HG03342 (cell line): ENCODE results near the gene DNAH8.

Source experiments
- ATAC-seq: cut with Tn5 transposase; IDR thresholded peaks from one replicate; pipeline ENCODE4 v1.9.1; 2021; ENCODE audit warnings: mild to moderate bottlenecking, moderate library complexity; ENCODE audit not compliant: unreplicated experiment

Gene DNAH8

DNA sequence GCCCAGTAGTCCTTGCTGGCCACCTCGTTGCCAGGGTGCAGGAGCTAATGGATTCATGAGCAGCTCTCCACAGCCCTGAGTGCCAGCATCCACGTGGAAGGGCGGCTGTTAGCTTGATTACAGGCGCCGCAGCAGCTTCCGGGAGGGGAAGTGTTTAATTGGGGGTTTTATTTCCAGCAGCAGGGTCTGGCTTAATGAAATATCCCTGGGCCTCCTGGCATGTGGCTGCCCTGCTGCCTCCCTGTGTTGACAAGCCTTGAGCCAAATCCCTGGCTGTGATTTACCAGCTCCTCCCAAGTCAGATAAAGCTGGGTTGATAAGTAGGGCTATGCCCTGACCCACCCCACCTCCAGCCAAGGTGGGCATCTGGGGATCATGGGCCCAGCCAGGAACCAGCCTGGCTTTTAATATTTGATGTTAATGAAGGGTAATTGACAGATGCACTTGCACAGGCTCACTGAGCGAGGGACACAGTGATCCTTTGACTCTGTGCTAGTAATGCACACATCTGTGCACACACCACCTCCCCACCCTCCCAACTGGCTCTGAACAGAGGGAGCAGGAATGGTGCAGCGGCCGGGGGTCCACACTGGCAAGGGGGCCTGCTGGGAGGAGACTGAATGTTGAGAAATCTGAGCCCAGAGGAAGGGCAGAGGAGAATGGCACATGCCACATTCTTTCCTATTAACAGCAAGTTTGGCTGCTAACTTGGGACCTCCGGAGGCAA is 347.1 kb downstream of the DNAH8 start:
- ATAC-seq = no peak

DNA sequence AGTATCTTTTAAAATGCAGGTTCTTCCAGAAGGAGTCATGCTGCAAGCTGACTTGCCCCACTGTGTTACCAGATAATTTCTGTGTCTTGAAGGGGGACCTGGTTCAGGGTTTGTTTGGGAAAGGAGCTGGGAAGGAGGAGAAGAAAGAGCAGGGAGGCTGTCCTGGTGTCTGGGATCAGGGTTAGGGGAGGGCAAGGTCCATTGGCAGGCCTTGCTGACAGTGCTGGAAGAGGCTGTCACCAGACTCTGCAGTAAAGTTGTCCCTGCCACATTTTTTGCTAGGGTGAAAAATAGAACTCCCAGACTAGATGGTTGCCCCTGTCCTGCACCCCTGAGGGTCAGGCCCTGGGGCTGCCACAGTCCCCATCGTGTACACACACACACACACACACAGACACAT is 348.4 kb downstream of the DNAH8 start:
- no peak for ATAC-seq

DNA sequence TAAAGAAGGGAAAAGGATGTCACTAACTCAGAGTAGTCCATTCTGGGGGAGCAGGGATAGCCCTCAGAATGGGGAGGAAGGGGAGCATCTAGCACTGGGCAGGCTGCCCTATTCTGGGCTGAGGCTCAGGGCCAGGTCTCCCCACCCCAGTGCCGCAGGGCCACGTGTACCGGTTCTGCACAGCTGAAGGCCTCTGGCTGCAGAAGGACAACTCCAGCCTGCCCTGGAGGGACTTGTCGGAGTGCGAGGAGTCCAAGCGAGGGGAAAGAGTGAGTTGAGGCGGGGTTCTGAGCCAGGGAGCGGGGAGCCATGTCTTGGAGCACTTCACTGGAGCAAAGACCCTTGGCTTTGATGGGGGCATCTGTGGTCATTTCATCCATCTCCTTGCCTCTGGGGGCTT is 350.4 kb downstream of the DNAH8 start:
- ATAC-seq = no peak

DNA sequence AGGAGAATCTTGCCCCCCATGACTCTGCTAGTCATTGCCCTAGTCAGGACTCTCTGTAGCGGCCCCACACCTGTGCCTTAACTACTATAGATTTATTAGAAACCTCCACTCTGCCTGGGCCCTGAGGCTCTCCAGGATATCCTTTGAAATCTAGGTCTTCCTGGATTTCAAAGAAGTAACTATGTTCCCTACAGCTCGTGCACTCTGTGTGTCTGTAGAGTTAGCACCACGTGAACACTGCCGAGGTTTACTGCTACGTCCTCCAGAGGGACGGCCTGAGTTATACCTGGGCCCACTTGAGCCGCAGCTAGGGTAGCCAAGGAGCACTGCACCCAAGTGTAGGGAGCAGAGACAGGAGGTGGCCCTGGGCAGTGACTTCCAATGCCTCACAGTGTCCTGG is 353.3 kb downstream of the DNAH8 start:
- ATAC-seq = no peak

DNA sequence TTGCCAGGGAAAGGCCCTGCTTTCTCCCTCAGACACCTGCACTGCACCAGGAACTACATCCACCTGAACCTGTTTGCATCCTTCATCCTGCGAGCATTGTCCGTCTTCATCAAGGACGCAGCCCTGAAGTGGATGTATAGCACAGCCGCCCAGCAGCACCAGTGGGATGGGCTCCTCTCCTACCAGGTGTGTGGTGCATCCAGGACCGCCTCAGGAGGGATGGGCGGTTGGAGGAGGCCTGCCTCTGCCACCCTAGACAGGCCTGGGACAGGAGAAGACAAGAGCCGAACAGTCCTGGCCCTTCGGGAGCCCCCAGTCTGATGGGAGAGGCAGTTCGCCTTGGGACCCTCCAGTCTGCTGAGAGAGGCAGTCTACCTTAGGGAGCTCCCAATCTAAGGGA is 357.7 kb downstream of the DNAH8 start:
- no peak for ATAC-seq

DNA sequence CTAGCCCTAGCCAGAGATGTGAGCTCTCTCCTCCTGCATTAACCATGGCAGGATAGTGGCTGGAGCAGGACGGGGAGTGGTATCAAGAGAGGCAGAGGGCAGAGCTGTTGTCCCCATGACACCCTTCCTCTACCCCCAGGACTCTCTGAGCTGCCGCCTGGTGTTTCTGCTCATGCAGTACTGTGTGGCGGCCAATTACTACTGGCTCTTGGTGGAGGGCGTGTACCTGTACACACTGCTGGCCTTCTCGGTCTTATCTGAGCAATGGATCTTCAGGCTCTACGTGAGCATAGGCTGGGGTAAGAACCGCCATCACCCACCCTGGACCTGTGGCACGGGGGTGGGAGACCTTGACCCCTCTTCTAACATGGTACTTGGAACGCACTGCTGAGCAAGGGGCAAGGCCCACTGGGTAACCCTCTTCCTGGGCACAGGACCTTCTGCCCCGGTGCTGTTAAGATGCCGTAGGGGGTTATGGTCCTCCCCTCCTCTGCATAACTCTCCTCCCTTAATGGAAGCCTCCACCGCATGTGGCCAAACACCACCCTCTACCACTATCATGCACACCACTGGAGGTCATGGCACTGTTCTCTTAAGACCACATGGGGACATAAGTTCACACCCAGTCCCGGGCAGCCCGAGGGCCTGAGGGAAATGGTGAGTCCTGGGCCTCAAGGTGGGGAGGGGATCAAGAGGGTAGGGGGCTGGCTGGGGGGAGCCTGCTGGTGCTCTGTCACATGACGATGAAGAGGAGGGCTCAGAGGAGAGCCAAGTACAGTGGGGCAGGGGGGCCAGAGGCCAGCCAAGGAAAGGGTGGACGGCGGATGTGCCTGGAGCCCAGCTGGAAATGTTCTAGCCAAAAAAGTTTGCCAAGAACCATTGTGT is 358.6 kb downstream of the DNAH8 start:
- no peak for ATAC-seq

DNA sequence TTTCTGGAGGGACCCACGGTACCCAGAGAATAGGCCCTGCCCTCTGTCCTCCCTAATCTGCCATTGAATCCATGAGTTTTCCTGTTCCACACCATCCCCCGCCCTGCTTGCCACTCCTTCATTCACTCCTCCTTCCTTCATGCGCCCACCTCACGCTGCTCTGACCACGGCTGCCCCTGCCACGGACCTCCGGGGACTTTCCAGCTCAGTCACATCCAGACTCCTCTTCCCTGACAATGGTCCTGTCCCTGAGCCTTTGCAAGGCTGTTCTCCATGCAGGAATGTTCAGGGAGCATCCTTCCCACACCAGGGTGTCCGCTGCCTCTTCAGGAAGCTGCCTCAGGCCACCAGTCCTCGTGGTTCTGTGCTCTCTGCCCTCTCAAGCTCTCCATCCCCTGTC is 359.4 kb downstream of the DNAH8 start:
- ATAC-seq = no peak

DNA sequence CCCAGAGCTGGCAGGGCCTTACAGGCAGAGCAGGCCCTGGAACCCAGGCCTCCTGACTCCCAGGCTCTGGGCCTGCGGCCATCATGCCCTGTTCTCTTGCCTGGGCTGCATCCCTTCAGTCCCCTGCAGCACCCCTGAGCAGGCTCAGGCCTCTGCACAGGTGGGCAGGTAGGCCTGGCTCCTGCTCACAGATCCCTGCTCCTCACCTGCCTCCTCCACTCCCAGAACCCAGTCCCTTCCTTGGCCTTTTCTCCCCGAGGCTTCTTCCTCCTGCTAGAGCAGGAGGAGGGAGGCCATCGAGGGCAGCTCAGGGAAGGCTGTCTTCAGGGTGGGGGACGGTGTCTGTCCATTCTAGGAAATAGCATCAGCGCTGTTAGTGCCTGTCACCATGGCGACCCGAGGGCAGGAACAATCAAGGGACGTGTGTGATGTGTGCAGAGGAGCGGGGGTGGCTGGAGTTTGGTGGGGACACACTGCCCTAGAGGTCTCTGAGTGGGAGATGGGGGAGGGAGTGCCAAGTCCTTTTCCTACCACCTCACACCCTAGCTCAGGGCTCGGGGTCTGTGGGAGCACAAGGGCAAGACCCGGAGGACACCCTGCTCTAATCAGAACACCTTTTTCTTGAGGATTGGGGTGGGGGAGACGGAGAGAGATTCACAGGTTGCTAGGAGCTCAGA is 360.0 kb downstream of the DNAH8 start:
- no peak for ATAC-seq

DNA sequence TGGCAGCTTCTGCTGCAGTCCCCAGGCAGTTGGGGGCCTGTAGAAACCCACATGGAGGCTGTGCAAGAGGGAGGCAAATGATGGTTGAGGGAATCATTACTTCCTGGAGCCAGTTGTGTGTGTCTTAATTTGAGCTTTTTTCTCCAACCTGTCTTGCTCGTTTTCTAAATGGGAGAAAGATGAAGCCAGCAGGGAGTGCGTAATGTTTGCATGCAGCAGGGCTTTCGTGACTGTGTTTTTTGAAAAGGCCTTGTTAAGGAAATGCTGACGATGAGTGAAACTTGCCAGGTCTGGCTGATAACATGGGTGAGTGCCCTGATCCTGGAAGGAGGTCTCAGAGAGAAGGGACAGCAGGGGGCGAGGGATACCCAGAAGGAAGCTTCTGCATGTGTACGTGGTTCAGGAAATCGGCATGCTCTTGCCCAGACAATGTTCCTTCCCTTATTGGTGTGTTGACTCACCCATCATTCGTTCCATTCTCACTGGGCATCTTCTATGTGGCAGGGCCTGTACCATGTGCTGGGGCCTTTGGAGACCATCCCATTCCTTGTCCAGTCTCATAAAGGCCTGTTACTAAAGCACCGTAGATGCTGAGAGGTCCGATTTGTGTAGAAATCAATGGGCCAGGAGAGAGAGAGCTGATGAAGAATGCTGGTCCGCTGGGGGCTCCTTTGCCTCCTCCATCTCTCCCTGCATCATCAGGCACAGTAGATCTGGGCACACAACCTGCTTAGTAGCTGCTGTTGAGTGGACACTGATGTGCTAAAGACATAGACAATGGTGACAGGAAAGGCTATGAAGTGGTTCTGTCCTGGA is 360.9 kb downstream of the DNAH8 start:
- no peak for ATAC-seq

DNA sequence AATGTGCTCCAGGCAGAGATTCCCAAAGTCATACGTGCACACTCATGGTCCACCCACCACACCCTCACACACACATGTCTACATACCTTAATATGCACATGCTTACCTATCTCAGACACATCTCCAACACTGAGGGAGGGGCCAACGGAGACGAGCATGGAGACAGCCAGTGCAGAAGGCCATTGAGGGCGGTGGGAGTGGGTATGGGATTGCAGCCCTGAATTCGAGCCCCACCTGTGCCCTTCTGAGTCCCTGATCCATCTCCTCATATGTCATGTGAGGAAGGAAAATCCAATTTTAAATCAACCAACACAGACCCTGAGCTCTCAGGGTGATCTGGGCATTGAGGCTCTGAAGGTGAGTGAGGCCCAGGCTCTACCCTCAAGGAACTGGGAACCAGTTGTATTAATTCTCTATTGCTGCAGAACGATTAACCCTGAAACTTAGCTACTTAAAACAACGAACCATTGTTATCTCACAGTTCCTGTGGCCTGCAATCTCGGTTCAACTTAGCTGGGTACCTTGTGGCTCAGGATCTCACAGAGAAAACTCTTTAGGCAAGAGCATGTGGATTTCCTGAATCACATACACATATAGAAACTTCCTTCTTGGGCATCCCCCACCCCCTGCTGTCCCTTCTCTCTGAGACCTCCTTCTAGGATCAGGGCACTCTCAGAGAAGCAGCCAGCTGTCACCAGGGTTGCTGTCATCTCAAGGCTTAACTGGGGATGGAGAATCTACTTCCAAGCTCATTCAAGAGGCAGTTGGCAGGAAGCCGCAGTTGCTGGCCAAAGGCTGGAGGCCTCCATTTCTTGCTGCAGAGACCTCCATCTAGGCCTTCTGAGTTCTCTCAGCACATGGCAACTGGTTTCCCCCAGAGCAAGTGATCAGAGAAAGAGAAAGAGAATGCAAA is 361.8 kb downstream of the DNAH8 start:
- ATAC-seq = no peak

DNA sequence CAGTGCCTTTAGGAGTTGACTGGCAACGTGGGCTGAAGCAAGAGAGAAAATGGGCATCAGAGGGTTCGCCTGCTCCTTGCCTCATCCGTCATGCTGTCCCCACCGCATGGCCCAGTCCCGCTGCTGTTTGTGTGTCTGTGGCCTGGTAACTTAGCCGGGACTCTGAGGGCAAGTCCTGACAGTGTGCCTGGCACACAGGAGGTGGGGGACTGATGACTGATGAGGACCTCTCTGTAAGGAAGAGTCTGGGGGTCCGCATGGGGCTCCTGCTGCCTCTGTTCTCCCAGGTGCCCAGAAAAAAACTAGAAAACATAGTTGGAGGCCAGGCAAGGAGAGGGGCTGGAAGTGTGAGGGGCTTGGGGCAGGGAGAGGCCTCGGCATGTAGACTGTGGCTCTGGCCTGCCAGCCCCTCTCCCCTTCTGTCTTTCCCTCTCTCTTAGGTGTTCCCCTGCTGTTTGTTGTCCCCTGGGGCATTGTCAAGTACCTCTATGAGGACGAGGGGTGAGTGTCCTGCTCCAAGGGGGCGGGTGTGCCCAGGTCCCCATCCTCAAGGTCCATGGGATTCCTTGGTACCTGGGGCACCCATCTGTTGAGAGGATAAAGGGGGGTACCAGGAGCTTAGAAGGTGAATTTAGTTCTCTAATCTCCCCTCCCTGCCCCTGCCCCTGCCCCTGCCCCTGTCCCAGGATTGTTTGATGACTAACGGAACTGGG is 362.9 kb downstream of the DNAH8 start:
- no peak for ATAC-seq

DNA sequence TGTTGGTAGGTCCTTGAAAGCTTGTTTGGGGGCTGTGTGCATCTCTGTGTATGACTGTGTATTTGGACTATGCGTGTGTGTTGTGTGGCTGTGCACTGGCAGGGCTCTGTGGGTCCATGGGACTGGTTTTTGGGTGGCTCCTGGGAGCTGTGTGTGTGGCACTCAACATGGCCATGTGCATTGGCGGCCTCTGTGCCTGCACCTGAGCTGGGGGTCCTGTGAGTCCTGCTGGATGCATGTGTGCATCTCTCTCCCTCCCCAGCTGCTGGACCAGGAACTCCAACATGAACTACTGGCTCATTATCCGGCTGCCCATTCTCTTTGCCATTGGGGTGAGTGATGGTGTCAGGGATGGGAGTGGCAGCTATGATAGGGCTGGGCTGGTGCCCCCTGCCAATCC is 363.6 kb downstream of the DNAH8 start:
- ATAC-seq = no peak

DNA sequence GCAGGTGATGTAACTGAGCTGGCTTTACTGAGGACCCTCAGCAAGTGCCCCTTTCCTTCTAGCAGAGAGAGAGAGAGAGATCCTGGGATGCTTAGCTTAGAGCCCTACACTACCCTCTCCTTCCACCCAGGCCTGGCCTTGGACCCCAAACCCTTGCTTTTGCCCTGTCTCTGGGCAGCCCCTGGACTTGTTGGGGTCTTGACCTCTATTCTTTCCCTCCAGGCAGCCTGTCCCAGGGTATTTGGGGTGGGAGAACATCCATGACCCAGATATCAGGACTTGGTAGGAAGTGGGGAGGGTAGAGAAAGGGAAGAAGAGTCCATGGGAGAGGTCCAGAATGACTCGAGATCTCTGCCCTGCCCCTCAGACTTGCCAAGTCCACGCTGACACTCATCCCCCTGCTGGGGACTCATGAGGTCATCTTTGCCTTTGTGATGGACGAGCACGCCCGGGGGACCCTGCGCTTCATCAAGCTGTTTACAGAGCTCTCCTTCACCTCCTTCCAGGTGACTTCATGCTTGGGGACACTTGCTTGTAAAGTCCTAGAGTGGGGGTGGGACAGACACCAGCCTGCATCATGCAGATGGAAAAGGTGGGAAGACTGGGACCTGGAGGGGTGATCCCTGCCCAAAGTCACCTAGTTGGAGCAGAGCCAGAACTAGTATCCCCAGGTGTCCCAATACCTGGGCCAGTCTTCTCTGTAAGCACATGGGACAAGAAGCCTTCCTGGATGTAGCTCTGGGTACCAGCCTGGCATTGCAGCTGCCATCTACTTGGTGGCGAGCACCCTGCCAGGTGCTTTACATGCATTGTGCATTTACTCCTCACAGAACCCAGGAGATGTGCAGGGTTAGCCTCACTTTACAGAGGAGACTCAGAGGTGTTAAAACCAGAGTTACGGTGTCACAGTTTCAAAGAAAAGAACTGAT is 364.4 kb downstream of the DNAH8 start:
- no peak for ATAC-seq
